WTC11 (cell line): ENCODE results near the gene ARHGEF12. TPM values are rescaled to one million over a fixed set of nuclear protein-coding genes. Genes with fewer than 3 reads are reported as not detected.

ENCODE experiments used
- ATAC-seq: fragments of 200-7000 bp; cut with Tn5 transposase; 2 replicates; pipeline ENCODE4 v1.10.0; 2021; ENCODE audit warnings: mild to moderate bottlenecking, moderate library complexity
- CTCF ChIA-PET: fragments of 300-600 bp; sonication (Branson Sonifier 250); formaldehyde crosslinking; loops from one replicate; lab custom pipeline; 2021; ENCODE audit warnings: antibody characterized with exemption; lab: Charles Lee
- POLR2A ChIA-PET: fragments of 350-600 bp; sonication (Branson Sonifier 250); formaldehyde crosslinking; loops from one replicate; lab custom pipeline; 2021; ENCODE audit warnings: antibody characterized with exemption; lab: Charles Lee
- DNase-seq: peaks from one replicate; pipeline ENCODE4 v3.0.0; 2021; ENCODE audit warnings: low spot score
- H3K27ac Mint-ChIP-seq: 2 replicates; pipeline ENCODE4 v1.8.0; 2021; ENCODE audit warnings: mixed read lengths
- H3K27me3 Mint-ChIP-seq: 2 replicates; pipeline ENCODE4 v1.8.0; 2021; ENCODE audit warnings: low read depth, mild to moderate bottlenecking, moderate library complexity, mixed read lengths
- H3K36me3 Mint-ChIP-seq: 2 replicates; pipeline ENCODE4 v1.8.0; 2021; ENCODE audit warnings: mixed read lengths
- H3K4me1 Mint-ChIP-seq: 2 replicates; pipeline ENCODE4 v1.8.0; 2022; ENCODE audit warnings: mixed read lengths
- H3K4me3 Mint-ChIP-seq: 2 replicates; pipeline ENCODE4 v1.8.0; 2021; ENCODE audit warnings: mild to moderate bottlenecking, moderate library complexity, mixed read lengths
- H3K9me3 Mint-ChIP-seq: 2 replicates; pipeline ENCODE4 v1.8.0; 2021; ENCODE audit warnings: mixed read lengths
- ATF3 ChIP-seq: sonication (generic); formaldehyde crosslinking; conservative IDR thresholded peaks from 2 replicates; pipeline ENCODE4 v1.8.1; 2022; ENCODE audit warnings: mild to moderate bottlenecking, missing genetic modification reagents
- CBFB ChIP-seq: sonication (generic); formaldehyde crosslinking; IDR thresholded peaks from 2 replicates; pipeline ENCODE4 v1.8.1; 2022; ENCODE audit warnings: mild to moderate bottlenecking, low read depth, missing genetic modification reagents
- CTCF ChIP-seq: fragments of 200-600 bp; IDR thresholded peaks from 2 replicates; pipeline ENCODE4 v1.8.0; 2022; ENCODE audit warnings: antibody characterized with exemption
- E2F1 ChIP-seq: sonication (generic); formaldehyde crosslinking; IDR thresholded peaks from 2 replicates; pipeline ENCODE4 v1.8.0; 2022; ENCODE audit warnings: mild to moderate bottlenecking, missing genetic modification reagents
- ELF4 ChIP-seq: sonication (generic); formaldehyde crosslinking; IDR thresholded peaks from 2 replicates; pipeline ENCODE4 v1.8.1; 2022; ENCODE audit warnings: low read depth, mild to moderate bottlenecking, moderate library complexity, missing genetic modification reagents
- HMGA2 ChIP-seq: fragments of 250-450 bp; sonication (Bioruptor Pico); IDR thresholded peaks from 2 replicates; pipeline ENCODE4 v1.4.0; 2021; ENCODE audit warnings: mild to moderate bottlenecking, moderate library complexity
- JAZF1 ChIP-seq: fragments of 250-450 bp; sonication (Bioruptor Pico); IDR thresholded peaks from 2 replicates; pipeline ENCODE4 v1.9.0; 2021; ENCODE audit warnings: moderate library complexity, mild to moderate bottlenecking, inconsistent platforms
- JUN ChIP-seq: sonication (generic); formaldehyde crosslinking; IDR thresholded peaks from 2 replicates; pipeline ENCODE4 v1.8.0; 2023; ENCODE audit warnings: mild to moderate bottlenecking, missing genetic modification reagents
- NFATC4 ChIP-seq: fragments of 250-450 bp; sonication (Bioruptor Pico); IDR thresholded peaks from 2 replicates; pipeline ENCODE4 v1.9.0; 2021; ENCODE audit warnings: mild to moderate bottlenecking
- PREB ChIP-seq: sonication (generic); formaldehyde crosslinking; IDR thresholded peaks from 2 replicates; pipeline ENCODE4 v1.8.1; 2022; ENCODE audit warnings: mild to moderate bottlenecking, missing genetic modification reagents, moderate library complexity, borderline replicate concordance
- RELA ChIP-seq: sonication (generic); formaldehyde crosslinking; IDR thresholded peaks from 2 replicates; pipeline ENCODE4 v1.8.1; 2022; ENCODE audit warnings: missing genetic modification reagents, mild to moderate bottlenecking, borderline replicate concordance
- ZNF416 ChIP-seq: fragments of 250-450 bp; sonication (Bioruptor Pico); IDR thresholded peaks from 2 replicates; pipeline ENCODE4 v1.9.0; 2021; ENCODE audit warnings: mild to moderate bottlenecking, inconsistent platforms
- ZNF423 ChIP-seq: fragments of 250-450 bp; sonication (Bioruptor Pico); IDR thresholded peaks from 2 replicates; pipeline ENCODE4 v2.1.2; 2022; ENCODE audit warnings: mild to moderate bottlenecking, moderate library complexity
- ZNF671 ChIP-seq: fragments of 250-450 bp; sonication (Bioruptor Pico); IDR thresholded peaks from 2 replicates; pipeline ENCODE4 v1.8.0; 2021; ENCODE audit warnings: mild to moderate bottlenecking
- total RNA-seq: library from RNA; stranded (reverse); gene quantifications from 3 replicates; pipeline ENCODE4 v1.2.3, GENCODE V29; 2021
- TF ChIP-seq, protein P1 (sequence below): fragments of 250-450 bp; sonication (Bioruptor Pico); conservative IDR thresholded peaks from 2 replicates; pipeline ENCODE4 v1.9.0; 2021; ENCODE audit warnings: mild to moderate bottlenecking
- TF ChIP-seq, protein P2 (sequence below): sonication (generic); formaldehyde crosslinking; IDR thresholded peaks from 2 replicates; pipeline ENCODE4 v1.8.1; 2022; ENCODE audit warnings: mild to moderate bottlenecking, moderate library complexity, missing genetic modification reagents
- TF ChIP-seq, protein P3 (sequence below): fragments of 250-450 bp; sonication (Bioruptor Pico); IDR thresholded peaks from 2 replicates; pipeline ENCODE4 v1.9.0; 2021; ENCODE audit warnings: mild to moderate bottlenecking

The ARHGEF12 gene
- total RNA-seq, 1 experiment from 2014 or later = 35.8 TPM

DNA sequence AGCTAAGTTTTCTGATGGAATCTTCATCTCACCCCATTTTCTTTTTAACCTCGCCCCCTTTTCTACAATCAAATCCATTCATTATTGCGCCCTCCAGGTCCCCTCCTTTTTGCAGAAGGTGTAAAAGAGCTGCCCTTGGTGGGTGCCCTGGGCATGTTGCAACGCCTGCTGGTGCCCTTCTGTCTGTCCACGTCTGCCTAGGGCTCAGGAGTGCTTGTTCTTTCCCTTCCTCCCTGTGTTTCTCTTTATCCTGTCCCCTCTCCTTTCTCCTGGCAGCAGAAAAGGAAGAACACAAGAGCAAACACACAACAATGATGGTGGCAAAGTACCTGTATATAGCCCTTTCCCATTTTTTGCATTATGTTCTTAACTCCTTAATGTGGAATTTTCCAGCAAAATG is 17.3 kb upstream of the ARHGEF12 start:
- ChIA-PET POLR2A (no interaction called here), CTCF (interaction anchor here (1.8 to 2.0 kb wide), 2 partner anchors 16 kb away, joined by 8 to 25 read pairs; no protein-coding TSS in a partner anchor)
- Mint-ChIP-seq H3K9me3 (no peaks in the 10 kb centered on the region), H3K27me3 (peaks cover 7% of the 10 kb centered on the region), H3K36me3 (no peaks in the 10 kb centered on the region), H3K4me1 (peaks cover 19% of the 10 kb centered on the region), H3K4me3 (no peak overlapping the region), H3K27ac (no peak overlapping the region)
- no peak for TF ChIP-seq ZNF416
- TF ChIP-seq, protein P1, sequence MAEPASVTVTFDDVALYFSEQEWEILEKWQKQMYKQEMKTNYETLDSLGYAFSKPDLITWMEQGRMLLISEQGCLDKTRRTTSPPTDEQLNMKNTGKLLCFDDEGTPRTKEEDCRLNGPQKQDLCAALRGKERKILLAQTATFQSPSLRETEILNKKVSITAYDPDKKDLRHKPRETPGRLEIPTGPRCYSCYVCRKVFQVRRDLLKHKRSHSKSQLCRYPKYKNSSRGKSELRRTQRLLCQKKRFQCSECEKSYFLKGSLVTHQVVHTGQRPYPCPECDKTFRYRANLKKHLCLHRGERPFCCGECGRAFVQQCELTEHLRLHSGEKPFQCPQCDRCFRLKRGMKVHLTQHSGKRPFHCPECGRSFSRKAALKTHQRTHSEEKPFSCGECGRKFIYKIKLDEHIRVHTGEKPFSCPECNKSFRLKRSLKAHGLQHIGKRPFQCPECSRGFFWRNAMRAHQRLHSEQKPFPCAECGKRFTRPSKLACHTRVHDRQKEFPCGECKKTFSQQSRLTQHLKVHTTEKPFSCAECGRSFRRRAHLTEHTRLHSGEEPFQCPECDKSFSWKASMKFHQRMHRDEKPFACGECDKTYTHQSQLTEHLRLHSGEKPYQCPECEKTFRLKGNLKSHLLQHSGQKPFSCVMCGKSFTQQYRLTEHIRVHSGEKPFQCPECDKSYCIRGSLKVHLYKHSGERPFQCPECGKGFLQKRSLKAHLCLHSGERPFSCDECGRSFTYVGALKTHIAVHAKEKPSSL (CRISPR knock-in tag) = no peak
- no peak for TF ChIP-seq JUN (CRISPR knock-in tag)
- TF ChIP-seq RELA (CRISPR knock-in tag) = no peak
- no peak for TF ChIP-seq HMGA2
- TF ChIP-seq ZNF423 (CRISPR knock-in tag) = no peak
- TF ChIP-seq ZNF671 = no peak
- TF ChIP-seq ELF4 (CRISPR knock-in tag) = no peak
- no peak for TF ChIP-seq NFATC4 (CRISPR knock-in tag)
- TF ChIP-seq CBFB (CRISPR knock-in tag) = no peak
- TF ChIP-seq, protein P2, sequence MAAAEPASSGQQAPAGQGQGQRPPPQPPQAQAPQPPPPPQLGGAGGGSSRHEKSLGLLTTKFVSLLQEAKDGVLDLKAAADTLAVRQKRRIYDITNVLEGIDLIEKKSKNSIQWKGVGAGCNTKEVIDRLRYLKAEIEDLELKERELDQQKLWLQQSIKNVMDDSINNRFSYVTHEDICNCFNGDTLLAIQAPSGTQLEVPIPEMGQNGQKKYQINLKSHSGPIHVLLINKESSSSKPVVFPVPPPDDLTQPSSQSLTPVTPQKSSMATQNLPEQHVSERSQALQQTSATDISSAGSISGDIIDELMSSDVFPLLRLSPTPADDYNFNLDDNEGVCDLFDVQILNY (CRISPR knock-in tag) = no peak
- TF ChIP-seq, protein P3, sequence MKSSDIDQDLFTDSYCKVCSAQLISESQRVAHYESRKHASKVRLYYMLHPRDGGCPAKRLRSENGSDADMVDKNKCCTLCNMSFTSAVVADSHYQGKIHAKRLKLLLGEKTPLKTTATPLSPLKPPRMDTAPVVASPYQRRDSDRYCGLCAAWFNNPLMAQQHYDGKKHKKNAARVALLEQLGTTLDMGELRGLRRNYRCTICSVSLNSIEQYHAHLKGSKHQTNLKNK (CRISPR knock-in tag) = no peak
- TF ChIP-seq PREB (CRISPR knock-in tag) = no peak
- no peak for TF ChIP-seq E2F1
- no peak for TF ChIP-seq CTCF
- no peak for TF ChIP-seq JAZF1 (CRISPR knock-in tag)
- TF ChIP-seq ATF3 (CRISPR knock-in tag) = no peak
- ATAC-seq = no peak
- DNase-seq = no peak
